ENCODE results near the gene HDAC11.

- no peak for TF ChIP-seq YY1 (IDR thresholded peaks at IDR 0.05; ENCODE audit: insufficient read depth, insufficient read length)
- TF ChIP-seq ZNF274 (IDR thresholded peaks at IDR 0.05; ENCODE audit: low read depth, low read length): no peak
- no peak for TF ChIP-seq SUZ12 (IDR thresholded peaks at IDR 0.05; ENCODE audit: extremely low read depth, insufficient read depth, insufficient read length)
Measured at GRCh38 chr3:13513913-13514517, 33.9 kb downstream of the HDAC11 start.

Measured in NT2/D1 (cell line).